NCI-H748 (cell line): ENCODE measurements around the gene DCLK1.

Source experiments
- DNase-seq: peaks from one replicate; lab custom pipeline; 2025; ENCODE audit not compliant: unreplicated experiment; lab: John Stamatoyannopoulos, UW

Gene DCLK1

DNA sequence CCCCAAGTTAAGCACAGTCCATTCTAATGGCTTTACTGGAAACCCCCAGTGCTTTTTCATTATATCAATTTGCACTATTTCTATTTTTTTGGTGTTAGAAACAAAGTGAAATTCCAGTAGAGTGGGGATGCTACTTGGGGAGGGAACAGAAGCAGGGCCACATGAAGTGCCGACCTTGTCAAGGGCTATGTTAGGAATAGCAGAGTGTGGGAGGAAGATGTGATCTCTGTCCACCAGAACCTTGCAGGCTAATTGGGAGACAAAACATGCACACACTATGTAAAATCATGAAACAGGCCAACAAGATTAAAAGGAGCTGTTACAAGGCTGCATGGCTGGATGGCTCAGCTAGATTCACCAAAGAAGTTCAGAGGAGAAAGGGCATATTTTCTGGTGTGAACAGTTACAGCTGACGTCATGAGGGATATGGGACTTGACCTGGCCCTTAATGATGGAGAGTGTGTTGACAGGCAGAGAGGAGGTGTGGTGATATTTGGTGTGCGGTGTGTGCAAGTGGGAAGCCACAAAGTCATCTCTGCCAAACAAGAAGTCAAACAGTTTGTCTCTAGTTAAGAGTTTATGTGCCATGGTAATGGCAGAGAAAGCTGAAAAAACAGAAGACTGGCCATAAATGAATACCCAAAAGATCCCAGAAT is 336.3 kb downstream of the DCLK1 start:
- DNase-seq, result no peak

- no peak for DNase-seq
These were observed 337.4 kb downstream of the DCLK1 start for GRCh38 chr13:35793823-35794222.

DNA sequence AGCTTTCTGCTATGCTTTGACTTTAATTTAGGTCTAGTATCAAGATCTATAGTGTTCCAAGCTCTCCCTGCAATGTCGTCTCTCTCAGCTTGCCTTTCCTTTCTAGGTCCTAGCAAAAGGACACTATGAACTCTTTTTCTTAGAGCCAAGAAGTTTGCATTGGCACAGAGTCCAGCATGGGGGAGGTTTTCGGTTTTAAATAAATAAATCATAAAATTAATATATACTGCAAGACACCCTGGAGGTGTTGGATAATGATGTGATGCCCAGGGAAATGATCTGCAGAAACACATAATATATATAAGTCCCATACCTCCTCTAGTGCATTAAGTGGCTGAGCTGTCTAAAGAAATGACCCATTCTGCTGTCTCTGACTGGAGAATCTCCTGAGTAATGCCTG is 338.3 kb downstream of the DCLK1 start:
- DNase-seq, result no peak

DNA sequence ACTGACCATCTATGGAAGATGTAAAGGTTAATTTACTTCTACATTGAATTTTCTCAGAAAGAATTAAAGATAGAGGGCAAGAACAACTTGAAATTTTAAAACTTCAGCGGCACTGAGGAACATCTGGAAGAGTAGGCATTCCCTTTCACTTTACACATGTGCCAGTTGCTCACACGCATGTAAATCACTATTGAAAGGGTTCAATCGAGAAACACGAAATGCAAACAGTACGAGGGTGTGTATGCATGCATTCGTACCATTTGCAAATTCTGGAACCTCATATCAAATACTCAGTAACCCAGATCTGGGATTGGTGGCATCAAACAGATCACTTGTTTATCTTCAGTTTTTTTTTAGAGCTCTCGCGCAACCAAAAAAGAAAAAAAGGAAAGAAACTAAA is 339.2 kb downstream of the DCLK1 start:
- no peak for DNase-seq

- DNase-seq, result no peak
These were observed 339.9 kb downstream of the DCLK1 start for GRCh38 chr13:35791184-35791851.

DNA sequence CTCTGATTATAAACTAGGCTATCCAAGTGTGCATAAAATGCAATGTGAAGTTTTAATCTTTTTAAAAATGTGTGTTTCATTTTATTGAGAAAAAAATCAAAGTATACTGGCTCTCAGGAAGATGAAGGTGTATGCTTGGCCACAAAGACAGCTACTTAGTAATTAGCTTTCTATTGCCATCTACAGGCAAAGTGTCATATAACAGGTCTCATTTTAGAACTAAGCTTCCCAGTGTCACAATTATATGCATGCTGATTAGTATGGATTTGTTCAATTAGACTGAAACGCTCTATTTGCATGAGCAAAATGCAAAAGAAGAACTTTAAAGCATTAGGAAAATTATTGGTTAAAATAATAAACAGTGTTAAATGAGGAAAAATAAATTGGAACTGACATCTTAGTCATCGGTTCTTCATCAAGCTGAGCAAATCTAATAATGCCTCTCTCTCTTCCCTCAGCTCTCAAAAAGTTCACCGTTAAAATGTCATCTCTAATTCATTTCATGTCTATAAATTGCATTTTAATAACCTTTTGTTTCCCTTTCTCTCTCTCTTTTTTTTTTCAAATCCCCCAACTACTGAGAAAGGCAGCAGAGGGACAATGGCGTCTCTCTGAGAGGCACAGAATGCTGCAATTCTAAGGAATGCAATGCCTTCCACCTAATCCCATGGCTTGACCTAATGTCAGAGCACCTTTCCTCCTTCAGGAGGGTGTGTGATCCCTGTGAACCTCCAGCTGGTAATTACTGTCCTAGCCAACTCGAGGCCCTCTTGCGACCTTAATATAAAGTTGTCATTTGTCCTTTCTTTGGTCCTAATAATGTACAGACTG is 341.6 kb downstream of the DCLK1 start:
- DNase-seq, result peak; percentile 53

DNA sequence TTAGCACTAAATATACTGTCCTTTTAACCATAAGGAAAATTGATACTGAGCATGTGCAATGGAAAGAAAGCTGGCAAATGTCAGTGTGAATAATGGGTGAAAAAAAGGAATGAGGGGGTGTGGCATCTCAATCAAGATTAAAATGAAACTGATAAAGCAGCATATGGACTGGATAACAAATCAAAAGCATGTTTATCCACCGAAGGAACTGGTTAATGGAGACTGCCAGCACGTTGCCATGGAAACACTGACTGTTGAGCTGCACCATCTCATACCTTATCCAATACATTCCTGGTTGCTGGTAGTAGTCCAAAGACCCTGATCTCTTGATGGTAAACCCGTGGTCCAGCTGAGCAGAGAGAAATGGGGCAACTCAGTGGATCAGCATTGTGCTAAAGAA is 343.2 kb downstream of the DCLK1 start:
- peak; percentile 69 for DNase-seq

GRCh38 chr13:35785576-35786303 is 345.4 kb downstream of the DCLK1 start:
- peak; percentile 70 for DNase-seq

GRCh38 chr13:35784286-35784951 is 346.8 kb downstream of the DCLK1 start:
- no peak for DNase-seq

DNA sequence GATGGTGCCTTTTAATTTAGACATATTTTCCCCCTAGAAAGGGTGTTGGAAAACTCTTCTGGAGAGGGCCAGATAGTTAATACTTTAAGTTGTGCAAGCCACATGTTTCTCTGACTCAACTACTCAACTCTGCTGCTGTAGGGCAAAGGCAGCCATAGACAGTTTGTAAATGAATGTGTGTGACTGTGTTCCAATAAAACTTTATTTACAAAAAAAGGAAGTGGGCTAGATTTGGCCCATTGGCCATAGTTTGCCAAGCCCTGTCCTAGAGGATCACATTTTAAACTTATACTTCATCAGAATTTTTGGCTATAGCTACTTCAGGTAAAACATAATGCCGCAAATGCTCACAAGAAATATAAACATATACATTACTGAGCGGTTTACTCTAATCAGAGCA is 348.4 kb downstream of the DCLK1 start:
- DNase-seq, result no peak

DNA sequence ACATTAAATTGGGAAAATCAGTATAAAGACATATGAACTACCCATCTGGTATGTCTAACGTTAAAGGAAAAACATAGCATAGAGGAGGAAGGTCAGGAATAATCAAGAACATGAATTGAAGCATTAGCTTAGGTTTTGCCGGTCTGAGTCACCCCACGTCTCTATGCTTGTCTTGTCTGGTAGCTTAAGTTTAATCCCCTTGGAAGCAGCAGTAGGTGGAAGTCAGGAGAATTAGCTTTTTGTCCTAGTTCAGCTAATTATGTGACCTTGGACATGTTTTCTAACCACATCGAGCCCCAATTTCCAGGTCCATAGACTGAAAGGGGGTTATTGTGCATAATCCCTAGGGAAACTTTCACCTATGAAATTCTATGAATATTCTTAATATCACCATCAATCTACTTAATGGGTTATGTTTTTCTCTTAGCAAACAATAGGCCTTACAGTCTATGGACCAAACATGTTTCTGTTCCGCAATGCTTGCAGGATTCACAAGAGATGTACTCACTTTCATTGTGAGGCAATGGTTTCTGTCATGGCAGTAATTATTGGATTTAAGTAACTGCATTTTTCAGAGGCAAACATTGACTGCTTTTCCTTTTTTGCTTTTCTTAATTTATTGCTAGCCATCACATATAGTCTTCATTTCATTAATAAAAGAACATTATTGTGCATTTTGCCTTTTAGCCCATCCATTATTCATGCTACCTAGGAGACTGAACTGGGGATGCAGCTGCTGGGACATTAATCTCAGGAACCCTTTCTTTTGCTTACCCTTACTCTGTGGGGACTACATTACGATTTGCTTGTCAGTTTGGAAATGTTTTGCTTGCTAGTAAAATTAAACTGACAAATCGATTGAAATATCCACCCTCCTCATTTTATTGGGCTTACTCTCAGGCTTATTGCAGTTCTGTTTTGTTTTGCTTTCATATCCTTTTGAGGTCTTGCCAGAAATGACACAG is 349.9 kb downstream of the DCLK1 start:
- no peak for DNase-seq

GRCh38 chr13:35780613-35781012 is 350.6 kb downstream of the DCLK1 start:
- DNase-seq, result no peak

DNA sequence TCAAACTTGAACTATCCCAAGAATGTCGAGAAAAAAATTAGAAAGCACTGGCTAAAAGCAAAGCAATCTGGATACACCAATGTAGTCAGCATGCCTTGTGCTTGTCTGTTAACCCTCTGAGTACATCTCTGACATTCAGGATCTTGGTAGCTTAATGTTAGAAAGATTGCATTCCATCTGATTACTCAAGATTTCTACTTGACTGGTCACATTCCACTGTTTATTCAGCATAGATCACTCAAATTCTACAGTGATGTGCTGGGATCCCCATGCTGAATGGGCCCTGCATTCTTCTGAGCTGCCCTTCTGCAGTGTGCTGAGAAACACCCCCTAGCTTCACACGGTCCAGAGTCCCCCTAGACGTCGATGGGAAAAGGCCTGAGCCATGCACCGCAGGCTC is 359.3 kb downstream of the DCLK1 start:
- no peak for DNase-seq

GRCh38 chr13:35770756-35771297 is 360.4 kb downstream of the DCLK1 start:
- no peak for DNase-seq

- DNase-seq, result peak; percentile 16
These were observed 361.4 kb downstream of the DCLK1 start for GRCh38 chr13:35769812-35770211.

DNA sequence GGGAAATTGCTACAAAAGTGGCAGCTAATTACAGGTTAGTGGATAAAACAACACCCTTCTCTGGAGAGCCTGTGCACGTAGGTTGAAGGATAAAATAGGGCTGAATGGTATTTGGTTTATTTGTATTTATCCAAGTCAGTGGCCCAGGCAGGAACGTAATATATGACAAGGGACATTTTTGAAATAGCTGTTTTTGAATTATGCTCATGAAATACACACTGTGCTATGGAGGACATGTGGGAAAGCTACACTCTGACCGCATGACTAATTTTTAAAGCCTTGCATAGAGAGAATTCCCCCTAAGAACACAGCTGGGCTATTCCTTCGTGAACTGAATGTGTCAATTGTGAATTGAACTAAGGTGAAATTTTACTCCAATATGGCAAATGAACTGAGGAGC is 362.6 kb downstream of the DCLK1 start:
- no peak for DNase-seq

DNA sequence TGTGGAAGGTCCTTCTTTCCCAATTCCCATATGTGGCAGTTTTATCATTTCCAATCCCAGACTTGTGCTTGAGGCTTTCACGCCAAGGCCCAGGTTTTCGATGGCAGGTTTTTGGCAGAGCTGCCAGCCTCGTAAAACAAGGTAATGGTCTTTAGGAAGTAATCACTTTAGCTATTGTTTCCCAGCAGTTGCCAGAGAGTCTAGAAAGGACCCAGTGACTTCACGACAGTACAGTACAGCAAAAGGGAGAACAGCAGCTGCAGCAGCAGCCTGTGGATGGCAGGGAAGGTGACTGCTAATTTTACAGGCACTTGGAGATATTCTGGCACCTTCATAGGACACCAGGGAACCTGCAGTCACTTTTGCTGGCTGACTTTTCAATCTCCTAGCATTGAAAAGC is 363.1 kb downstream of the DCLK1 start:
- DNase-seq, result peak; percentile 89

- DNase-seq, result peak; percentile 17
These were observed 363.8 kb downstream of the DCLK1 start for GRCh38 chr13:35767256-35767976.

GRCh38 chr13:35766663-35767062 is 364.5 kb downstream of the DCLK1 start:
- DNase-seq, result no peak
